ENCODE results near the gene N4BP2L2.

DNA sequence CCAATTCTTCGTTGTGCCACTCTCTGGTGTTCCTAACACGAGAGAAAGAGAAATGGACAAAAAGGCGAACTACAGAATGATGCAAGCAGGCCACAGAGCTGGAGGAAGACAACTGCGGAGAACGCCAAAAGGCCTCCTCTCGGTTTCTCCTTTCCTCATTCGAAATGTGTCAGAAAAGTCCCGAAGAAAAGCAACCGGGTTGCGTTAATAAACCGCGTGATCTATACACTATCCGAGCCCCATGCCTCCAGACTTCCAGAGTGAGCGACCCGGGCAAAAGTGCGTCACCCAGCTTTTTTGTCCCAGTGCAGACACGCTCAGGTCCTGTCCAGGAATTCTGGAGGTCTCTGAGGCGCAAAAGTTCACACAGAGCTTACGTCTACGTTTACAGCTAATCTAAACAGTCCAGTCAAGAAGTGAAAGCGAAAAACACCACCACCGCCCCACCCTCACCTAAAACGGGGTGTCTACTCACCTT is 413 bp downstream of the N4BP2L2 start:
- no peak for TF ChIP-seq CTCF (IDR thresholded peaks at IDR 0.05; ENCODE audit: extremely low read depth in 1 of 2, insufficient read depth in 1 of 2, low read depth in 1 of 2, low read length in 2 of 2)
- no peak for TF ChIP-seq POLR2AphosphoS5 (IDR thresholded peaks at IDR 0.05; ENCODE audit: insufficient read depth, low read depth, low read length)
- TF ChIP-seq POLR2A (IDR thresholded peaks at IDR 0.05; ENCODE audit: low read depth, low read length): no peak
- TF ChIP-seq EZH2 (IDR thresholded peaks at IDR 0.05; ENCODE audit: borderline replicate concordance, low read depth, low read length, severe bottlenecking): no peak
- no peak for TF ChIP-seq MYC (IDR thresholded peaks at IDR 0.05; ENCODE audit: low read depth, low read length)
- no peak for TF ChIP-seq MAX (IDR thresholded peaks at IDR 0.05; ENCODE audit: insufficient read depth, insufficient read length)
